Stimulated activated CD4-positive, alpha-beta T cell treated with anti-CD3 and anti-CD28 coated beads, Interleukin-12 subunit alpha, Interleukin-12 subunit beta, amount 100 ng/mL, for 4 hours (primary cell): Measurements from ENCODE around the gene HSP90AA1.
"Not testable (repeated sequence)": the region's sequence is repeated elsewhere in the genome, so short reads cannot be mapped to it uniquely, and the experiment has no call there.

ENCODE experiments used
- DNase-seq: peaks from one replicate; pipeline ENCODE4 v3.0.0-alpha.2; 2020

HSP90AA1 gene

DNA sequence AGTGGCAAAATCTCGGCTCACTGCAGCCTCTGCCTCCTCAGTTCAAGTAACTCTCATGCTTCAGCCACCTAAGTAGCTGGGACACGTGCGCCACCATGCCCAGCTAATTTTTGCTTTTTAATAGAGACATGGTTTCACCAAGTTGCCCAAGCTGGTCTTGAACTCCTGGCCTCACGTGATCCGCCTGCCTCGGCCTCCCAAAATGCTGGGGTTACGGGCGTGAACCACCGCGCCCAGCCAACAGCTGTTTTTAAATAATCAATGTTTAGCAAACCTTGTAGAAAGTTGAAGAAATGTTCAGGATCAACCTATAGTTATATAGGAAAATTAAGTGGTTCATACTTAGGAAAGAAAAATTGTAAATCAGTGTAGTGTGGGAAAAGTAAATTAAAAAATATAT, 6.0 kb upstream of the HSP90AA1 start:
- no peak for DNase-seq

DNA sequence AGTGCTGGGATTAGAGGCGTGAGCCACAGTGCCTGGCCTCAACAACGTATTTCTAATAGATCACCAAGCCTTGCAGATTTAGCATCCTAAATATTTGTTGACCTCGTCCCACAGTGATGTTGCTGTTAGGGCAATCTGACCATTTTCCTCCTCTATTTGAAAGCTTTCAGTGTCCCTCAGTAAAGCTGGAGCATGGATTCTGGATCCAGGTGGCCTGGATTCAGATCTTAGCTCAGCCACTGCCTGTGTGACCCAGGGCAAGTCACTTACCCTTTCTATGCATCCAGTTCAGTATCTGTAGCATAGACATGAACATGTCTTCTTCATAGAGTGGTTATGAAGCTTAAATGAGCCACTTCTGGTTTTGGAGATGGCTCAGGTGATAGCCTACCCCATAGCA, 3.9 kb upstream of the HSP90AA1 start:
- DNase-seq = no peak

DNA sequence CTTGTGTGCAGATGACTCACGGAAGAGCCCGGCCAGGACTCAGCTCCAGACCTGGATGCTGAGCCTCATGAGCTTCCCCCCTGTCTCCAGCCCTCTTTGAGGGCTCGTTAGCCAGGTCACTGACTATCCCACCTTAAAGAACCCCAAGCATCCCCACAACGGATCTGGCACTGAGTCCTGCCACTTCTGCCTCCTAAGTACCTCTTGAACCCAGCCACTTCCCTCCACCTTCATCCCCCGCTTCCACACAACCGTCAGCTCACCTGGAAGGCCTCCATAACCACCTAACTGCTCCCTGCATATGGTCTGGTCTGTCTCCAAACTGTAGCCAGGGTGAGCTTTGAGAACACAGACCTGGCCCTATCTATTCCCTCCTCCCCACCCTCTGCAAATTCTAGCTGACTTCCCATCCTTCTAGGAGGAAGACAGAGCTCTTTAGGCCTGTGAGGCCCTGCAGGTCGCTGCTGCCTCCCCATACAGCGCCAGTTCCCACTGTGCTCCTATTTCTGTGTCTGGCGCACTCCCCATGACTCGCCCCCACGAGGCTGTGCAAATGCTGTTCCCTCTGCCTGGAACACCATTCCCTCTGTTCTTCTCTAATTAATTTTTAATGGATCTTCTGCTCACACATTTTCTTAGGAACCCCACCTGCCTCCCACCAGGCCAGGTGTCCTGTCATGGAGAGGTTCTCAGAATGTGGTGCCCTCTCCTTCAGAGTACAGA, 2.9 kb upstream of the HSP90AA1 start:
- no peak for DNase-seq

DNA sequence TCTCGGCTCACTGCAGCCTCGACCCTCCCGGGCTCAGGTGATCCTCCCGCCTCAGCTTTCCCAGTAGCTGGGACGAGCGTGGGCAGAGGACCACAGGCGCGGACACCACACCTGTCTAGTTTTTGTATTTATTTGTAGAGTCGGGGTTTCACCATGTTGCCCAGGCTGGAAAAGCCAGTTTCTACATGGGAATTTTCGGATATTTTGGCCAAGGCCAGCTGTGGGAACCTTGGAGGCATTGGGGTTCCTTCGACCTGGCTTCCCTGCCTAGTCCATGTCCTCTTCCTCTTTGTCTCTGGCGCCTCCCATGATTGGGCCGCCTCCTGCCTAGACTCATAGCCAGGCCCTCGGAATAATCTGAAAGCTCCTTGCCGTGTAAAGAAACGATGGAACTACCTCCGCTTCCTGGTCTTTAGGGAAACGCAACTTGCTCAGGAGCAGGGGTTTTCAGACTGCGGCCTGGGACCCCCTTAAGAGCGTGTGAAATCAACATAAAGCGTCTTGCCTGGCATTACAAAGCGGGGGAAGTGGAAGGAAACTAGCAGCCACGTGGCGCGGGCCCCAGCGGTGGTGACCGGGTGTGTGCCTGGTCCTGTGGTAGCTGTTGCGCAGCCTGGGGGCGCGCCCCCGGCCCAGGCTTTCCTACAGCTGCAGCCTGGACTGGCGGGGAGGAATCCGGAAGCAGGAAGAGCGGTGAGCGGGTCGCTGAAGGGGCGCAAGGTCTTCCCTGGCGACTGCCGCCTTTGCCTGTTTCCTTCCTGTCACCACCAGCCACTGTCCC, 1.4 kb upstream of the HSP90AA1 start:
- peak; percentile 67 for DNase-seq

DNA sequence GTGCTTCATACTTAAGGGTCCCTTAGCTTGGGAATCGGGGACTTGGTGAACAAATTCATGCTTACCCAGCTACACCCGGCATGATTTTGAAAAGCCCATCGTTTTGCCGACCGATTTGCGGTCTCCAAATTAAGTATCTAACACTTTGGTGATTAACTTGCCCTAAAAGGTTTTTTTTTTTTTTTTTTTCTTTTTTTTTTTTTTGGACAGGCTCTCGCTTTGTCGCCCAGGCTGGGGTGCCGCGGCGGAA, 843 bp upstream of the HSP90AA1 start:
- DNase-seq = no peak

DNA sequence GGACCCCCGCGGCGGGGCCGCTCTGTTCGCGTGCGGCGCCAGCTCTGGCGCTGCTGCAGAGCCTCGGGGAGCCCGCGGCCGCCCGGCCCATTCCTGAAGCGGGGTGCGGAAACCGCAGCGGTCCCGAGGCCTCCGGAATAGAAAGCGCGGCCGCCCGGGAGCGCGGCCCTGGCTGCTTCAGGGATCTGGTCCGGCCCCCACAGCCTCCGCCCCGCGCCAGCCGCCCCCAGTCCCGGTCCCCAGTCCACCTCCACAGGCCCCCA, 204 bp downstream of the HSP90AA1 start:
- DNase-seq = no peak

DNA sequence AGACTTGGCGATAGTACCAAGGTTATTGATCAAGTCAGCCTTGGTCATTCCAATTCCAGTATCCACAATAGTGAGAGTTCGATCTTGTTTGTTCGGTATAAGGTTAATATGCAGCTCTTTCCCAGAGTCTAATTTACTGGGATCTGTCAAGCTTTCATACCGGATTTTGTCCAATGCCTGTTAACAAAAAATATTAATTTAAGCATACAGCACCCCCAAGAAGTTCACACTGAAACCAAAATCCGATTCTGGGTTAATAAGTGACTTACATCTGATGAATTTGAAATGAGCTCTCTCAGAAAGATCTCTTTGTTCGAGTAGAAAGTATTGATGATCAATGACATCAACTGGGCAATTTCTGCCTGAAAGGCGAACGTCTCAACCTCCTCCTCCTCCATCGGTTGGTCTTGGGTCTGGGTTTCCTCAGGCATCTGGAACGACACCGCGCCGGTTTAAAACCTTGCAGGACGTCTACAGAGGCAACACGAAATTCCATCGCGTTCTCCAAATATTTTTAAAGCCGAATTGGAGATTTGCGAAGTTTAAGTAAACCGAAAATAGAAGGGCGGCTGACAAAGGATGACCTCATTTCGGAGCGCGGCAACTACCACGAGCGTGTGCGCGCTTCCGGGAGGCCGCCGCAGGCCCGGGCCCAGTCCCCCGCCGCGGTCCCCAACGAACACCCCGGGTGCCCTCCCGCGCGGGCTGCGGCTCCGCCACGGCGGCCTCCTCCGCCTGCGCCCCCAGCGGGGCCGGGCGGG, 716 bp downstream of the HSP90AA1 start:
- peak; percentile 55 for DNase-seq

DNA sequence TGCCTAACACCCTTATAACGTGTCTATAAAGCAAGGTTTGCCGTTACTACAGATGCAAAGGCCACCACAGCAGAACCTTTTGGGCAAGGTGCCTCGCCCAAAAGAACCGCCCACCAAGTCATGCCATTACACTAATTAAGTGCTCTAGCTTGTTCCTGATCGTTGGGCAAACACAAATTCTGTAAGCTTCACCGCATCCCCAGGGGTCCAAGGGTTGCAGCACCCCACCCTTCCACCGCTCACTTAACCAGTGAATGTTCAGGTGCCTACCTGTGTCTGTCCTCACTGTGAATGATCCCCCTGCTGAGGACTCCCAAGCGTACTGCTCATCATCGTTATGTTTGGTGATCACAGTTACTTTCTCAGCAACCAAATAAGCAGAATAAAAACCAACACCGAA, 1.4 kb downstream of the HSP90AA1 start:
- no peak for DNase-seq

DNA sequence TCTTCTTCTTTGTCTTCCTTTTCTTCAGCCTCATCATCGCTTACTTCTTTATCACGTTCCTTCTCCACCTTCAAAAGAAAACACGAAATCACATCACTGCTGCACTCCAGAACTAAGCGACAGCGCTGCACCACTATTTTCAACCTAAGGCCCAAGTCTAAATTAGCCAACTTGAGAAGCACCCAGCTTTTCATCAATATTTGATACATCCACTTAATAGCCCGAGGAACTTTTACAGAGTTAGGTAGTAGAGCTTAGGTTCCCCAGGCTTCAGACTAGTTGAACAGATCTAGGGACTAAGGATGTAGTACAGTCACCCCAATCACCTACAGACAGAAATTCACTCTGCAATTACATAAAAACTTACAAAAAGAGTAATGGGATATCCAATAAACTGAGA, 1.9 kb downstream of the HSP90AA1 start:
- no peak for DNase-seq

DNA sequence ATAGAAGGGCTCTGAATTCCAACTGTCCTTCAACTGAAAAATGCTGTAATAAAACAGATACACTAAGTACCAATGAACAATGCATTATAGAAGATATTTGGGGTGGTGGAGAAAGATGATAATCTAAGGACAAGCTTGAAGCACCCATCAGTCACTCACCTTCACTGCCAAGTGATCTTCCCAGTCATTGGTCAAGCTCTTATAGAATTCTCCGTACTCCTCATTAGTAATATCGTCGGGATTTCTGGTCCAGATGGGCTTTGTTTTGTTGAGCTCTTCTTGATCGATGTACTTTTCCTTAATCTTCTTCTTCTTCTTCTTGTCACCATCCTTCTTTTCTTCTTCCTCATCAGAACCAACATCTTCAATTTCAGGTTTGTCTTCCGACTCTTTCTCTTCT, 2.3 kb downstream of the HSP90AA1 start:
- DNase-seq = not testable (repeated sequence)

DNA sequence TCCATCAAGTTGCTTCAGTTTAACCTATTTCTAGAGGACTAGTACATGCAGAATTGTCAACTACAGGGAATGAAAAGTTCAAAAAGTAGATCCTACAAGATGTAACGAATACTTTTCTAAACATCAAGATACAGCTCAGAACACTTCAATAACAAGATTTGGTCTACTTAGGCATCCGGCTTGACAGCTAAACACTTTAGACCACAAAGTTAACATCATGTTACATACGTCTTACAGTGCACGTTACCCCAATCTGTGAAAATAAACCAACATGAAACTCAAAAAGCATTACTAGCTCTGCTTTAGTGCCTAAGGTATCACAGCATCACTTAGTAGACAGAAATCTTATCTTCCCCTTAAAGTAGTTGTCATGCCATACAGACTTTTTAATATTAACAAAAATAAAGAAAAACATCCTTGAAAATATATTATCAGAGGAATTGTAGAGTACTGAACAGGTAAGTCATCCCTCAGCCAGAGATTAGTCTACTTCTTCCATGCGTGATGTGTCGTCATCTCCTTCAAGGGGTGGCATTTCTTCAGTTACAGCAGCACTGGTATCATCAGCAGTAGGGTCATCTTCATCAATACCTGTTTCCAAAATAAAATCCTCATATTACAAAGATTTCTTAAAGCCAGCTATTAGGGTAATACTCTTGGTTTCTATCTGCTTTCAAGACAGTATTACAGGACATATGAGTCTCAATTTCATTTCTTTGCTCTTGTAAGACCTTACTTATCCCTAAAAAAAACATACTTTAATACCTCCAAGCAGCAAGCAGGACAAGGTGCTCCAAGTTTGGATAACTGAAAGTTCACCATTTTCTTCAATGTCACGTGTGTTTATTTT, 5.4 kb downstream of the HSP90AA1 start:
- DNase-seq = no peak

DNA sequence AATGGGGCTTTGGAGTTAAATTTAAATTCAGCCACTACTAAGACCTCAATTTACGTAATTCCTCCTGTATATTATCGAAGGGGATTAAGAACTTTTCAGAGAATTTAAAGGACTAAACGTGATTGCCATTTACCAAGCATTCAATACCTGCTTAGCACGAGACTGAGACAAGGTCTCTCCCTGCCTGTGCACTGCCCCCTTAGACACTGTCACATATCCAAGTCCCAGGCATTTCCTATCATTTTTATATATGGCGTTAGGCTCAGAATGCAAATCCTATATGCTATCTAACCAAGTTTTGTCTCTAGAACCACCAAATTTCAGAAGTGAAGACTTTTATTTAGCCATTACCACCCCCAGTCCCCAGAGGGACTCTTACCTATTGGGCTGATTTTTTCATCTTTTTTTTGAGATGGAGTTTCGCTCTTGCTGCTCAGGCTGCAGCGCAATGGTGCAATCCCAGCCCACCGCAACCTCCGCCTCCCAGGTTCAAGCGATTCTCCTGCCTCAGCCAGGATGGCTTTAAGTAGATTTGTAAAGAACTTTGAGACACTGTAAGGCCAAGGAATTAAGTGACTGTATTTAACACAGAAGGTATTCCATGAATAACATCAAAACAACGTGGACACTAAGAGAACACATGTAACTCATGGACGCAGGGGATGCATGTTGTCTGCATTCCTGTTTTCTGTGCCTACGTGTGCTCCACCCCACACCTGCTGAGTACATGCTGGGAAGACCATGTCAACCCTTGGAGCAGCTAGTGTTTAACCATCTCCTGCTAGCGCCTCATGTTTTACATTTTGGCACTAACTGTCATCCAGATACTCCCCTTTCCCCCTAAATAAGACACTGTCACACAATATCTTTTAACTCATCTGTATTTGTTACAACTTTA, 6.4 kb downstream of the HSP90AA1 start:
- no peak for DNase-seq

DNA sequence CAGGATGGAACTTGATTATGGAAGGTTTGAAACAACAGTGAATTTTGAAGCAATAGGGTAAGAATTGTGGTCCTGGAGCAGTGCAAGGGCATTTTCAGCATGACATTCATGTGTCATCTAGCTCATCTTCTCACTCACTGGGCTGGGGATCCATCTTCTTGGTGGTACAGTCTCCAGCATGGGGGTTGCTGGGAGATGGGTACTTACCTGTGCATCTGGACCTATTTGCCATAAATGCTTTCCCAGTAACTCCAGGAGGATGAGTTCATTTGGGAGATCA, 7.2 kb downstream of the HSP90AA1 start:
- no peak for DNase-seq

DNA sequence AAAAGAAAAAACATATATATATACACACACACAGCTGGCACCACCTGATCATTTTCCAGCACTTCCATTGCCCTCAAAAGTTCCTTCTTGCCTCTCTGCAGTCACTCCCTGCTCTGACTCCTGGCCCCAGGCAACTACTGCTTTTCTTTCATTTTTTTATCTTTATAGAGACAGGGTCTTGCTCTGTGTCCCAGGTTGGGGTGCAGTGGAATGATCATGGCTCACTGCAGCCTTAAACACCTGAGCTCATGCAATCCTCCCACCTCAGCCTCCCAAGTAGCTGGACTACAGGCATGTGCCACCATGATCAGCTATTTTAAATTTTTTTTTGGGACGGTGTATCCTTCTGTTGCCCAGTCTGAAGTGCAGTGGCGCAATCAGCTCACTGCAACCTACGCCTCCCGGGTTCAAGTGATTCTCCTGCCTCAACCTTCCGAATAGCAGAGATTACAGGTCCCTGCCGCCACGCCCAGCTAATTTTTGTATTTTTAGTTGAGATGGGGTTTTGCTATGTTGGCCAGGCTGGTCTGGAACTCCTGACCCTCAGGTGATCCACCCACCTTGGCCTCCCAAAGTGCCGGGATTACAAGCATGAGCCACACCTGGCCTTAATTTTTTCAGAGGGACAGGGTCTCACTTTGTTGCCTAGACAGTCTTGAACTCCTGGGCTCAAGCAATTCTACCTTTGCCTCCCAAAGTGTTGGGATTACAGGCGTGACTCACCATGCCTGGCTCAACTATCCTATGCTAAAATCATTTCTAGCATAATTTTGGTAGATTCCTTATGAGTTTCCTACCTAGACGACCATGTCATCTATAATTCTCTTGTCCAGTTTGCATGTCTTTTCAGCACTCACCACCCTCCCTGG, 7.8 kb downstream of the HSP90AA1 start:
- no peak for DNase-seq

DNA sequence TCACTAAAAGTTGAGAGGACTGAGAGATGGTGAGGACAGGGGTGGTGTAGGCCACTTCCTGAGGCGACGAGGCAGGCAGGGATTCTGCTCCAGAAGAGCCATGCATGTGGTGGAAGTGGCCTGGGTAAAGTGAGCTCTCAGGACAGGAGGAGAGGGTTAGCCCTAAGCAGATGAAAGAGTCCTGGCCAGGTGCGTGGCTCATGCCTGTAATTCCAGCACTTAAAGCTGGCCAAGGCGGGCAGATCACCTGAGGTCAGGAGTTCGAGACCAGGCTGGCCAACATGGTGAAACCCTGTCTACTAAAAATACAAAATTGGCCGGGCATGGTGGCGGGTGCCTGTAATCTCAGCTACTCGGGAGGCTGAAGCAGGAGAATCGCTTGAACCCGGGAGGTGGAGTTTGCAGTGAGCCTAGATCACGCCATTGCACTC, 8.5 kb downstream of the HSP90AA1 start:
- not testable (repeated sequence) for DNase-seq

DNA sequence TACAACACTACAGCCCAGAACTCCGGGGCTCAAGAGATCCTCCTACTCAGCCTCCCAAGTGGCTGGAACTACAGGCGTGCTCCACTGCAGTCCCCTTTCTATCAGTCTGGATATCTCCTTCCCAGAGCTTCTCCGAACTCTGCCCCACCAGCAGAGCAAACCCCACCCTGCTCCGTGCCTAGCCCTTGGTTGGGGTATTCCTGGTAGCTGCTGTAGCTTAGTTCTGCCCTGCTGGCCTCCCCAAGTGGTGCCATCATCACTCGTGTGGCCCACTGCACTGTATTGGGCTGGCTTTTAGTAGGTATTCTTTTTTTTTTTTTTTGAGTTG, 9.5 kb downstream of the HSP90AA1 start:
- DNase-seq = no peak

DNA sequence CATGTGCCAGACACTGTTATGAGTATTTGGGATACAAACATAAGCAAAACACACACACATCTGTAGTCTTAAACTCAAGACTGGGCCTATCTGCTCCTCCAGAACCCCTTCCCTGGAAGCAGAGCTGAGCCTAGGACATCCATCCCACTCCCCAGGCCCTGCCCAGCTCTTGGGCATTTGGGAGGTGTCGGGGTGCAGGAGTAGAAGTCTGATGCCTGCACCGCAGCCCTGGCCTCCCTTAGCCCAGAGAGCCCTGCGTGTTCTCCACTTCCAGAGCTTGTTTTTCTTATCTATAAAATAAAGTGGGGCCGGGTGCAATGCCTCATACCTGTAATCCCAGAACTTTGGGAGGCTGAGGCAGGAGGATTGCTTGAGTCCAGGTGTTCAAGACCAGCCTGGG, 11.7 kb downstream of the HSP90AA1 start:
- no peak for DNase-seq

DNA sequence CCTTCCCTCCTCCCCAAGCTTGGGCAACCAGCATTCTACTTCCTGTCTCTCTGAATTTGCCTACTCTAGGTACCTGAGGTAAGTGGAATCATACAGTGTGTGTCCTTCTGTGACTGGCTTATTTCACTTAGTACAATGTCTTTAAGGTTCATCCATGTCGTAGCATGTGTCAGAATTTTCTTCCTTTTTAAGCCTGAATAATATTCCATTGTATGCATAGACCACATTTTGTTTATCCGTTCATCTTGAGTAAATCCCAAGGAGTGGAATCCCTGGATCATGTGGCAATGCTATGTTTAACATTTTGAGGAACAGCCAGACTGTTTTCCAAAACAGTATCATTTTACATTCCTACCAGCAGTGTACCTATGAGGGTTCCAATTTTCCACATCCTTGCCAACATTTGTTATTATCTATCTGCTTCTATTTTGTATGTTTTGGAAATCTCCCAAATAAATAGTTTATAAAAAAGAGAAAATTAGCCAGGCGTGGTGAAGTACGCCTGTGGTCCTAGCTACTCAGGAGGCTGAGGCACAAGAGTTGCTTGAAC, 12.4 kb downstream of the HSP90AA1 start:
- no peak for DNase-seq

DNA sequence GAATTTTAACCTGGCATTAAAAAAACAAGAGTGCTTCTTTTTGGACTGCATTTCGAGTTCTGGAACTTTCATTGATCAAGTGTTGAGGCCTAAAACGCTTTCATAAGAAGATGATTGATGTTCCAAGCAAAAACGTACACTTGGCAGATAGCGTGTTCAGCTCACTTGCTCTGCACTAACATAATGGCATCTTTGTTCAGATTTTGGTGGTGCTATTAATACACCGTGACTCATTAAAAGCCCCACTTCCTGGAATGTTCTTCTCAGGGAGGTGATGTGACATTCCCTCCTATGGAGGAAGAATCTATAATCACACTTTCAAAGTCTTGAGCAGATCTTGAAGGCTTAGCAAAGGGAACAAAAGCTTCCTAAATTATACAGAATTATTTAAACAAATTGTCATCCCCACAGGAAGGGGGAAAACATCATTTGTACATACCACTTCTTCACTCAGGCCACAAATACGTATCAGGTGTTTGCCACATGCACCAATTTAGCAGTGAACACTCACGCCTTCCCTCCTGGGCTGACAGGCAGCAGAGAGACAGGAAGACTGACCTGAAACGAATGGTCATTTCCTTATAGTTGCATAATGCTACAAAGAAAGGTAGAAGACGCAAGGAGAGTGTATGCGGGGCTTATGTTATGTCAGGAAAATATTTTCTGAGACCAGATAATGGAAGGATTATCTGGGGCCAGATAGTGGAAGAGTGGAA, 15.4 kb downstream of the HSP90AA1 start:
- no peak for DNase-seq

DNA sequence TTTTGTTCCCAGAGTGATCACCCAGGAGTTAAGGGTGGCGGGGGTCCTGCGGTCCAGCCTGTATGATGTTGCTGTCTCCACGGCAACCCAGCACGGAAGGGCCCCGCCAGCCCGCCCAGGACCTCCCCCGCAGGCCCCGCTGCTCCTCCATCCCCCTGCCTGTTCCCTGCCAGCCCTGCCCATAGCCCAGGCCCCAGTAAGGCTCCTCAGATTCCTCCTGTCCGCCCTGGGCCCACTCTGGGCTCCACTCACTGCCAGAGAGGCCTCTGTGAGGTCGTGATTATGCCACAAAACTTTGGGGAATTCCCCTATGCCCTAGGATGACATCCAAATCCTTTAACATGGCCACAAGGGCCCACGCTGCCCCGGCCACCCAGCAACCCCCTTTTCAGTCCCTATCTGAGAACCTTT, 20.8 kb downstream of the HSP90AA1 start:
- no peak for DNase-seq

DNA sequence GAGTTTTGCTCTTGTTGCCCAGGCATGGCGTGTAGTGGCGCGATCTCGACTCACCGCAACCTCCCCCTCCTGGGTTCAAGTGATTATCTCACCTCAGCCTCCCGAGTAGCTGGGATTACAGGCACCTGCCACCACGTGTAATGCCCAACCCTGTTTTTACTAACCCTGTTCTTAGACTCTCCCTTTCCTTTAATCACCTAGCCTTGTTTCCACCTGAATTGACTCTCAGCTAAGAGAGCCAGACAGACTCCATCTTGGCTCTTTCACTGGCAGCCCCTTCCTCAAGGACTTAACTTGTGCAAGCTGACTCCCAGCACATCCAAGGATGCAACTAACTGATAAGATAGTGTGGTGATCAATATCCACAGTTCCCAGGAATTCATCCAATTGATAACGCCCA, 22.3 kb downstream of the HSP90AA1 start:
- DNase-seq = not testable (repeated sequence)
